HepG2 (cell line): ENCODE measurements around the gene INTS3. TPM values are rescaled to one million over a fixed set of nuclear protein-coding genes. Genes with fewer than 3 reads are reported as not detected.

Experiments used
- AKNA ChIP-seq: sonication (generic); formaldehyde crosslinking; IDR thresholded peaks from 2 replicates; pipeline ENCODE4 v1.4.0; 2020; ENCODE audit warnings: missing genetic modification reagents, borderline replicate concordance
- CC2D1A ChIP-seq: sonication (generic); formaldehyde crosslinking; IDR thresholded peaks from 2 replicates; pipeline ENCODE4 v1.8.1; 2023; ENCODE audit warnings: mild to moderate bottlenecking, missing genetic modification reagents
- DMTF1 ChIP-seq: sonication (generic); formaldehyde crosslinking; IDR thresholded peaks from 2 replicates; pipeline ENCODE4 v1.4.0; 2020; ENCODE audit warnings: mild to moderate bottlenecking, missing genetic modification reagents
- ERF ChIP-seq: IDR thresholded peaks from 2 replicates; pipeline ENCODE4 v1.6.1; 2018; ENCODE audit warnings: missing biosample characterization, missing genetic modification reagents
- RAD51 ChIP-seq: fragments of 450-650 bp; IDR thresholded peaks from 2 replicates; pipeline ENCODE4 v1.6.1; 2016; ENCODE audit warnings: borderline replicate concordance
- SALL1 ChIP-seq: sonication (generic); formaldehyde crosslinking; IDR thresholded peaks from 2 replicates; pipeline ENCODE4 v1.8.0; 2022; ENCODE audit warnings: mild to moderate bottlenecking, missing genetic modification reagents
- SIN3A ChIP-seq: IDR thresholded peaks from 2 replicates; pipeline ENCODE4 v1.6.1; 2011; ENCODE audit warnings: low read depth, mild to moderate bottlenecking, control low read depth, low read length, borderline replicate concordance
- TRAFD1 ChIP-seq: sonication (generic); formaldehyde crosslinking; IDR thresholded peaks from 2 replicates; pipeline ENCODE4 v1.5.1; 2020; ENCODE audit warnings: missing genetic modification reagents, mild to moderate bottlenecking, borderline replicate concordance
- ZBTB42 ChIP-seq: sonication (generic); formaldehyde crosslinking; IDR thresholded peaks from 2 replicates; pipeline ENCODE4 v1.5.0; 2020; ENCODE audit warnings: mild to moderate bottlenecking, missing genetic modification reagents
- ZBTB43 ChIP-seq: sonication (generic); formaldehyde crosslinking; conservative IDR thresholded peaks from 2 replicates; pipeline ENCODE4 v1.4.0; 2020; ENCODE audit warnings: missing genetic modification reagents
- ZFP1 ChIP-seq: IDR thresholded peaks from 2 replicates; pipeline ENCODE4 v1.6.1; 2016
- ZNF160 ChIP-seq: sonication (generic); formaldehyde crosslinking; IDR thresholded peaks from 2 replicates; pipeline ENCODE4 v1.8.0; 2022; ENCODE audit warnings: mild to moderate bottlenecking, inconsistent platforms, missing genetic modification reagents
- ZNF567 ChIP-seq: sonication (generic); formaldehyde crosslinking; IDR thresholded peaks from 2 replicates; pipeline ENCODE4 v1.8.1; 2023; ENCODE audit warnings: mild to moderate bottlenecking, missing genetic modification reagents, borderline replicate concordance
- ZNF878 ChIP-seq: sonication (generic); formaldehyde crosslinking; IDR thresholded peaks from 2 replicates; pipeline ENCODE4 v1.8.1; 2023; ENCODE audit warnings: mild to moderate bottlenecking, missing genetic modification reagents, moderate library complexity
- polyA plus RNA-seq, 8 experiments: library from polyadenylated mRNA; depleted of rRNA in 3 of 8; stranded (reverse) in 7 of 8; unstranded in 1 of 8; fragments of >200 nt; fragmentation: Illumina TruSeq in 4 of 8; extraction: Trizol in 4 of 8; gene quantifications; 2 replicates each; pipeline versions ENCODE4 v1.2.1 to v1.2.3, GENCODE V29; 2011 to 2016; ENCODE audit warnings: low read depth in 4 of 8, missing spikeins in 1 of 8, mixed read lengths in 1 of 8; ENCODE audit not compliant: insufficient read depth in 1 of 8
- total RNA-seq, 5 experiments: library from RNA; depleted of rRNA; stranded (reverse); fragments of >200 nt; fragmentation: Illumina TruSeq; extraction: Trizol; gene quantifications; 2 replicates each; pipeline ENCODE4 v1.2.3, GENCODE V29; 2016; ENCODE audit warnings: low read depth in 1 of 5
- TF ChIP-seq, protein P1 (sequence below): fragments of 450-650 bp; IDR thresholded peaks from 2 replicates; pipeline ENCODE4 v1.6.1; 2017; ENCODE audit warnings: mild to moderate bottlenecking

The INTS3 gene
- total and polyA plus RNA-seq, 2 of the 13 experiments (the other 11 are each of a cell fraction or from before 2014, with no cell fraction given): 17.2 to 27.2 TPM

GRCh38 chr1:153749408-153750005 lies 21.7 kb downstream of the INTS3 start (continued):
- TF ChIP-seq AKNA: no peak
- TF ChIP-seq ZNF878 (CRISPR knock-in tag): no peak
- TF ChIP-seq ZNF160: no peak
- TF ChIP-seq RAD51: no peak
- TF ChIP-seq, protein P1, sequence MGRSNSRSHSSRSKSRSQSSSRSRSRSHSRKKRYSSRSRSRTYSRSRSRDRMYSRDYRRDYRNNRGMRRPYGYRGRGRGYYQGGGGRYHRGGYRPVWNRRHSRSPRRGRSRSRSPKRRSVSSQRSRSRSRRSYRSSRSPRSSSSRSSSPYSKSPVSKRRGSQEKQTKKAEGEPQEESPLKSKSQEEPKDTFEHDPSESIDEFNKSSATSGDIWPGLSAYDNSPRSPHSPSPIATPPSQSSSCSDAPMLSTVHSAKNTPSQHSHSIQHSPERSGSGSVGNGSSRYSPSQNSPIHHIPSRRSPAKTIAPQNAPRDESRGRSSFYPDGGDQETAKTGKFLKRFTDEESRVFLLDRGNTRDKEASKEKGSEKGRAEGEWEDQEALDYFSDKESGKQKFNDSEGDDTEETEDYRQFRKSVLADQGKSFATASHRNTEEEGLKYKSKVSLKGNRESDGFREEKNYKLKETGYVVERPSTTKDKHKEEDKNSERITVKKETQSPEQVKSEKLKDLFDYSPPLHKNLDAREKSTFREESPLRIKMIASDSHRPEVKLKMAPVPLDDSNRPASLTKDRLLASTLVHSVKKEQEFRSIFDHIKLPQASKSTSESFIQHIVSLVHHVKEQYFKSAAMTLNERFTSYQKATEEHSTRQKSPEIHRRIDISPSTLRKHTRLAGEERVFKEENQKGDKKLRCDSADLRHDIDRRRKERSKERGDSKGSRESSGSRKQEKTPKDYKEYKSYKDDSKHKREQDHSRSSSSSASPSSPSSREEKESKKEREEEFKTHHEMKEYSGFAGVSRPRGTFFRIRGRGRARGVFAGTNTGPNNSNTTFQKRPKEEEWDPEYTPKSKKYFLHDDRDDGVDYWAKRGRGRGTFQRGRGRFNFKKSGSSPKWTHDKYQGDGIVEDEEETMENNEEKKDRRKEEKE: no peak
- no peak for TF ChIP-seq ZNF567
- TF ChIP-seq DMTF1 (CRISPR knock-in tag): no peak
- TF ChIP-seq CC2D1A: no peak
- no peak for TF ChIP-seq ZBTB43 (CRISPR knock-in tag)
- no peak for TF ChIP-seq SIN3A
- no peak for TF ChIP-seq ZFP1 (CRISPR knock-in tag)
- TF ChIP-seq TRAFD1: no peak
- TF ChIP-seq ZBTB42 (CRISPR knock-in tag): no peak
- TF ChIP-seq SALL1 (CRISPR knock-in tag): peak; percentile 55; the same call in 1 of the 2 replicates
- peak; percentile 37; the same call in 1 of the 2 replicates for TF ChIP-seq ERF (CRISPR knock-in tag)
